A549 (cell line): ENCODE data around the gene PCSK6. TPM values are rescaled to one million over a fixed set of nuclear protein-coding genes. Genes with fewer than 3 reads are reported as not detected.

Experiments used
- ATAC-seq, 2 experiments: fragments of 200-7000 bp in 1 of 2; fragments of >200 bp in 1 of 2; cut with Nextera tagmentation in 1 of 2; cut with Tn5 transposase in 1 of 2; 3 replicates each; pipeline versions ENCODE4 v1.8.0 to v1.9.1; 2018 to 2020; ENCODE audit warnings: mild to moderate bottlenecking in 1 of 2, moderate library complexity in 1 of 2
- CTCF ChIA-PET: fragments of 300-600 bp; sonication (Branson Sonifier 250); formaldehyde crosslinking; extraction: SDS; loops from one replicate; lab custom pipeline; 2021; ENCODE audit warnings: antibody characterized with exemption, inconsistent platforms; lab: Yijun Ruan, JAX
- POLR2A ChIA-PET: fragments of 350-600 bp; formaldehyde crosslinking; extraction: SDS; loops from one replicate; lab custom pipeline; 2021; ENCODE audit warnings: antibody characterized with exemption, inconsistent platforms; lab: Yijun Ruan, JAX
- DNase-seq, 2 experiments: peaks; one replicate each; pipeline versions ENCODE4 v3.0.0 to v3.0.0-alpha.2; 2011 to 2016; ENCODE audit warnings: low read depth in 1 of 2, low spot score in 1 of 2
- FAIRE-seq: peaks from 2 replicates; lab custom pipeline; 2011; peaks lifted over from hg19 to GRCh38; lab: Jason Lieb, UNC
- H3K27ac ChIP-seq, 2 experiments: fragments of >200 bp; sonication (Bioruptor Twin); formaldehyde crosslinking; 3 replicates each; pipeline ENCODE4 v1.5.1; 2016 to 2017
- H3K4me1 ChIP-seq: fragments of >200 bp; sonication (Bioruptor Twin); formaldehyde crosslinking; 3 replicates; pipeline ENCODE4 v1.6.1; 2016
- H3K4me2 ChIP-seq: fragments of >200 bp; sonication (Bioruptor Twin); formaldehyde crosslinking; 3 replicates; pipeline ENCODE4 v1.6.1; 2016
- H3K4me3 ChIP-seq: fragments of >200 bp; sonication (Bioruptor Twin); formaldehyde crosslinking; 3 replicates; pipeline ENCODE4 v1.5.1; 2016
- H3K9me3 ChIP-seq: fragments of >200 bp; sonication (Bioruptor Twin); formaldehyde crosslinking; 3 replicates; pipeline ENCODE4 v1.6.1; 2016
- CEBPB ChIP-seq, 2 experiments: fragments of >200 bp in 1 of 2; sonication (Bioruptor Twin) in 1 of 2; formaldehyde crosslinking in 1 of 2; IDR thresholded peaks; 2 replicates each; pipeline ENCODE4 v1.6.1; 2012 to 2016
- CHD2 ChIP-seq: fragments of 150-350 bp; IDR thresholded peaks from 2 replicates; pipeline ENCODE4 v1.6.1; 2014; ENCODE audit warnings: low read length; ENCODE audit not compliant: partially characterized antibody
- EHMT2 ChIP-seq: fragments of 200-600 bp; sonication (generic); IDR thresholded peaks from 2 replicates; pipeline ENCODE4 v1.6.1; 2016; ENCODE audit warnings: antibody characterized with exemption, low read depth, mild to moderate bottlenecking, moderate library complexity
- ELK1 ChIP-seq: fragments of 150-350 bp; IDR thresholded peaks from 2 replicates; pipeline ENCODE4 v1.6.1; 2014; ENCODE audit warnings: low read depth, mild to moderate bottlenecking, low read length
- GATA3 ChIP-seq: IDR thresholded peaks from 2 replicates; pipeline ENCODE4 v1.6.1; 2012; ENCODE audit warnings: borderline replicate concordance
- HOXB5 ChIP-seq: fragments of 250-450 bp; sonication (Bioruptor Pico); IDR thresholded peaks from 2 replicates; pipeline ENCODE4 v1.5.0; 2020; ENCODE audit warnings: mild to moderate bottlenecking, moderate library complexity
- JUN ChIP-seq, 2 experiments: fragments of >200 bp; sonication (Bioruptor Twin); formaldehyde crosslinking; IDR thresholded peaks; 2 replicates in 1 of 2; 3 replicates in 1 of 2; pipeline ENCODE4 v1.6.1; 2016 to 2017
- KDM1A ChIP-seq: fragments of 200-600 bp; sonication (generic); IDR thresholded peaks from 2 replicates; pipeline ENCODE4 v1.6.1; 2016; ENCODE audit warnings: low read depth, mild to moderate bottlenecking
- MAFK ChIP-seq: fragments of 450-650 bp; IDR thresholded peaks from 2 replicates; pipeline ENCODE4 v1.6.1; 2014; ENCODE audit not compliant: partially characterized antibody
- MAZ ChIP-seq: fragments of 150-350 bp; IDR thresholded peaks from 2 replicates; pipeline ENCODE4 v1.6.1; 2014; ENCODE audit warnings: antibody characterized with exemption, low read depth, low read length, borderline replicate concordance
- NPAS2 ChIP-seq: fragments of 250-450 bp; sonication (Bioruptor Pico); IDR thresholded peaks from 2 replicates; pipeline ENCODE4 v1.8.0; 2022; ENCODE audit warnings: mild to moderate bottlenecking, moderate library complexity, borderline replicate concordance
- POLR2A ChIP-seq: IDR thresholded peaks from 2 replicates; pipeline ENCODE4 v1.6.1; 2012; ENCODE audit warnings: mild to moderate bottlenecking, low read length
- RCOR1 ChIP-seq: fragments of 150-350 bp; IDR thresholded peaks from 2 replicates; pipeline ENCODE4 v1.6.1; 2014; ENCODE audit warnings: antibody characterized with exemption, low read length, low read depth
- SMC3 ChIP-seq: fragments of >200 bp; sonication (Bioruptor Twin); formaldehyde crosslinking; IDR thresholded peaks from 3 replicates; pipeline ENCODE4 v1.6.1; 2018; ENCODE audit warnings: inconsistent platforms
- SREBF2 ChIP-seq: fragments of 450-650 bp; IDR thresholded peaks from 2 replicates; pipeline ENCODE4 v1.6.1; 2014; ENCODE audit warnings: mild to moderate bottlenecking, moderate library complexity
- TP53 ChIP-seq: fragments of 250-450 bp; sonication (Bioruptor Pico); IDR thresholded peaks from 2 replicates; pipeline ENCODE4 v1.5.0; 2021; ENCODE audit warnings: mild to moderate bottlenecking, moderate library complexity
- ZC3H11A ChIP-seq: fragments of 450-650 bp; IDR thresholded peaks from 2 replicates; pipeline ENCODE4 v1.6.1; 2014; ENCODE audit warnings: antibody characterized with exemption, mild to moderate bottlenecking
- ZSCAN20 ChIP-seq: fragments of 250-450 bp; sonication (Bioruptor Pico); IDR thresholded peaks from 2 replicates; pipeline ENCODE4 v1.8.0; 2022; ENCODE audit warnings: mild to moderate bottlenecking, moderate library complexity
- WGBS: methylation state at CpG from one replicate; pipeline ENCODE4 v1.1.6; 2017; ENCODE audit errors: missing lambda C conversion rate; 5-methylcytosine and 5-hydroxymethylcytosine counted together
- polyA plus RNA-seq, 4 experiments: library from polyadenylated mRNA; depleted of rRNA in 3 of 4; stranded (reverse); fragments of >200 nt; fragmentation: RNase III in 1 of 4; extraction: RNeasy Plus Mini Kit Qiagen cat#74134 plus additional on column Dnase treatment in 1 of 4; gene quantifications; 2 replicates in 3 of 4; 3 replicates in 1 of 4; pipeline ENCODE4 v1.2.3, GENCODE V29; 2011 to 2017
- TF ChIP-seq, protein P1 (sequence below): IDR thresholded peaks from 2 replicates; pipeline ENCODE4 v1.6.1; 2012
- TF ChIP-seq, protein P2 (sequence below): fragments of 200-600 bp; sonication (generic); IDR thresholded peaks from 2 replicates; pipeline ENCODE4 v1.6.1; 2016; ENCODE audit warnings: antibody characterized with exemption, mild to moderate bottlenecking, moderate library complexity
- TF ChIP-seq, protein P3 (sequence below): IDR thresholded peaks from 2 replicates; pipeline ENCODE4 v1.6.1; 2012

PCSK6 gene
- polyA plus RNA-seq, 2 of the 4 experiments (the other 2 are of a cell fraction): 10.0 to 15.2 TPM

DNA sequence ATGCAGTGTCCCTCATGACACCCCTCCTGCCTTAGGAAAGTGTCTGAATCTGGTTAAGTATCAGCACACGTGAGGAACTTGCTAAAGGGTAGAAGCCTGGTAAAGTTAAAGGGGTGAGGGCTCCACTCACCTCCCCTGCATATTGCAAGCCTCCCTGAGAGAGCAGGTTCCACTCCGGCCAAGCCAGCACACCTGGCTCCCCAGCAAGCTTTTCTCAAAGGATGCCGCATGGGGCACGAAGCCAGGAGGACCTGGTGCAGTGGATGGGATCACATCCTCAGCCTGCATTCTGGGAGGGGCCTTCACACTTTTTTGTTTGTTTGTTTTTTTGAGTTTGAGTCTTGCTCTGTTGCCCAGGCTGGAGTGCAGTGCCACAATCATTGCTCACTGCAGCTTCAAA, 79.9 kb downstream of the PCSK6 start:
- DNase-seq: no peak
- H3K4me1 ChIP-seq: no peaks in the 10 kb centered on the region
- no peak for ATAC-seq
- H3K4me2 ChIP-seq: no peak overlapping the region
- TF ChIP-seq SMC3 (no peak), TP53 (no peak), RCOR1 (no peak), EHMT2 (no peak), MAFK (no peak), POLR2A (no peak), HOXB5 (no peak), GATA3 (no peak), ELK1 (no peak)
- CTCF ChIA-PET: no interaction called here
- POLR2A ChIA-PET: no interaction called here
- 92% methylated on average over 4 of the region's 4 CpGs for WGBS
- no peak overlapping the region for H3K27ac ChIP-seq
- FAIRE-seq: no peak
- H3K9me3 ChIP-seq: no peaks in the 10 kb centered on the region
- no peak overlapping the region for H3K4me3 ChIP-seq

GRCh38 chr15:101407966-101408775, 81.3 kb downstream of the PCSK6 start:
- WGBS: 88% methylated on average over 23 of the region's 23 CpGs
- no peaks in the 10 kb centered on the region for H3K4me1 ChIP-seq
- H3K27ac ChIP-seq: no peak overlapping the region
- H3K9me3 ChIP-seq: no peaks in the 10 kb centered on the region
- FAIRE-seq (no peak), DNase-seq (no peak), ATAC-seq (no peak)
- H3K4me2 ChIP-seq: no peak overlapping the region
- TF ChIP-seq MAFK: no peak
- TF ChIP-seq, protein P1, sequence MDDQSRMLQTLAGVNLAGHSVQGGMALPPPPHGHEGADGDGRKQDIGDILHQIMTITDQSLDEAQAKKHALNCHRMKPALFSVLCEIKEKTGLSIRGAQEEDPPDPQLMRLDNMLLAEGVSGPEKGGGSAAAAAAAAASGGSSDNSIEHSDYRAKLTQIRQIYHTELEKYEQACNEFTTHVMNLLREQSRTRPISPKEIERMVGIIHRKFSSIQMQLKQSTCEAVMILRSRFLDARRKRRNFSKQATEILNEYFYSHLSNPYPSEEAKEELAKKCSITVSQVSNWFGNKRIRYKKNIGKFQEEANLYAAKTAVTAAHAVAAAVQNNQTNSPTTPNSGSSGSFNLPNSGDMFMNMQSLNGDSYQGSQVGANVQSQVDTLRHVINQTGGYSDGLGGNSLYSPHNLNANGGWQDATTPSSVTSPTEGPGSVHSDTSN: no peak
- TF ChIP-seq JUN (IDR thresholded peaks at IDR 0.05): no peak
- TF ChIP-seq, protein P2, sequence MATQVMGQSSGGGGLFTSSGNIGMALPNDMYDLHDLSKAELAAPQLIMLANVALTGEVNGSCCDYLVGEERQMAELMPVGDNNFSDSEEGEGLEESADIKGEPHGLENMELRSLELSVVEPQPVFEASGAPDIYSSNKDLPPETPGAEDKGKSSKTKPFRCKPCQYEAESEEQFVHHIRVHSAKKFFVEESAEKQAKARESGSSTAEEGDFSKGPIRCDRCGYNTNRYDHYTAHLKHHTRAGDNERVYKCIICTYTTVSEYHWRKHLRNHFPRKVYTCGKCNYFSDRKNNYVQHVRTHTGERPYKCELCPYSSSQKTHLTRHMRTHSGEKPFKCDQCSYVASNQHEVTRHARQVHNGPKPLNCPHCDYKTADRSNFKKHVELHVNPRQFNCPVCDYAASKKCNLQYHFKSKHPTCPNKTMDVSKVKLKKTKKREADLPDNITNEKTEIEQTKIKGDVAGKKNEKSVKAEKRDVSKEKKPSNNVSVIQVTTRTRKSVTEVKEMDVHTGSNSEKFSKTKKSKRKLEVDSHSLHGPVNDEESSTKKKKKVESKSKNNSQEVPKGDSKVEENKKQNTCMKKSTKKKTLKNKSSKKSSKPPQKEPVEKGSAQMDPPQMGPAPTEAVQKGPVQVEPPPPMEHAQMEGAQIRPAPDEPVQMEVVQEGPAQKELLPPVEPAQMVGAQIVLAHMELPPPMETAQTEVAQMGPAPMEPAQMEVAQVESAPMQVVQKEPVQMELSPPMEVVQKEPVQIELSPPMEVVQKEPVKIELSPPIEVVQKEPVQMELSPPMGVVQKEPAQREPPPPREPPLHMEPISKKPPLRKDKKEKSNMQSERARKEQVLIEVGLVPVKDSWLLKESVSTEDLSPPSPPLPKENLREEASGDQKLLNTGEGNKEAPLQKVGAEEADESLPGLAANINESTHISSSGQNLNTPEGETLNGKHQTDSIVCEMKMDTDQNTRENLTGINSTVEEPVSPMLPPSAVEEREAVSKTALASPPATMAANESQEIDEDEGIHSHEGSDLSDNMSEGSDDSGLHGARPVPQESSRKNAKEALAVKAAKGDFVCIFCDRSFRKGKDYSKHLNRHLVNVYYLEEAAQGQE: no peak
- TF ChIP-seq KDM1A: no peak
- no peak for TF ChIP-seq SREBF2
- TF ChIP-seq ELK1: no peak
- TF ChIP-seq HOXB5: no peak
- TF ChIP-seq CHD2: no peak
- no peak for TF ChIP-seq ZSCAN20 (CRISPR knock-in tag)
- TF ChIP-seq, protein P3, sequence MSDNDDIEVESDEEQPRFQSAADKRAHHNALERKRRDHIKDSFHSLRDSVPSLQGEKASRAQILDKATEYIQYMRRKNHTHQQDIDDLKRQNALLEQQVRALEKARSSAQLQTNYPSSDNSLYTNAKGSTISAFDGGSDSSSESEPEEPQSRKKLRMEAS: no peak
- no peak for TF ChIP-seq CEBPB (IDR thresholded peaks at IDR 0.05)
- no peak for TF ChIP-seq NPAS2 (CRISPR knock-in tag)
- no peak for TF ChIP-seq ZC3H11A
- no peak for TF ChIP-seq MAZ
- TF ChIP-seq GATA3: no peak
- CTCF ChIA-PET: no interaction called here
- no peak overlapping the region for H3K4me3 ChIP-seq
- POLR2A ChIA-PET: no interaction called here
